HG03439 (cell line): ENCODE data around the gene SCD.
A peak's percentile ranks its signal among the peaks of the same experiment; 100 is the strongest.

Experiments used
- ATAC-seq: cut with Tn5 transposase; IDR thresholded peaks from one replicate; pipeline ENCODE4 v1.9.1; 2021; ENCODE audit warnings: mild to moderate bottlenecking, moderate library complexity; ENCODE audit not compliant: unreplicated experiment

The SCD gene

DNA sequence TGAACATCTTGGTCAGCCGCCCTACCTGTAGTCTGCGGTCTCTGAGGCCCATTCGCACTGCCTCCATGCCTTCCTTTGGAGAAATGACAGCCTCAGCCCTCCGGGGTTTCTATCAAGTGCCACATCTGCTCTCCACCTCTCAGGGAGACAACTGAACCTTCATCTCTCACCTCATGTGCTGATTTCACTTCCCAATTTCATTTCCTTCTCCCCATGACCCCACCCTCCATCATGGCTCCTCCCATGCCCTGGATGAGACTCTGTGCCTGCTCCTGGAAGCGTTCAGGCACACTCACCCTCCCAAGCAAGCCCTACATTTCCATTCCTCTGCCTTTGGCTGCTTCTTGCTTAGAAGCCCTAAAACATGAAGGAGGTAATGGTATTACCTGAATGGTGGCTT is 7.8 kb upstream of the SCD start:
- no peak for ATAC-seq

DNA sequence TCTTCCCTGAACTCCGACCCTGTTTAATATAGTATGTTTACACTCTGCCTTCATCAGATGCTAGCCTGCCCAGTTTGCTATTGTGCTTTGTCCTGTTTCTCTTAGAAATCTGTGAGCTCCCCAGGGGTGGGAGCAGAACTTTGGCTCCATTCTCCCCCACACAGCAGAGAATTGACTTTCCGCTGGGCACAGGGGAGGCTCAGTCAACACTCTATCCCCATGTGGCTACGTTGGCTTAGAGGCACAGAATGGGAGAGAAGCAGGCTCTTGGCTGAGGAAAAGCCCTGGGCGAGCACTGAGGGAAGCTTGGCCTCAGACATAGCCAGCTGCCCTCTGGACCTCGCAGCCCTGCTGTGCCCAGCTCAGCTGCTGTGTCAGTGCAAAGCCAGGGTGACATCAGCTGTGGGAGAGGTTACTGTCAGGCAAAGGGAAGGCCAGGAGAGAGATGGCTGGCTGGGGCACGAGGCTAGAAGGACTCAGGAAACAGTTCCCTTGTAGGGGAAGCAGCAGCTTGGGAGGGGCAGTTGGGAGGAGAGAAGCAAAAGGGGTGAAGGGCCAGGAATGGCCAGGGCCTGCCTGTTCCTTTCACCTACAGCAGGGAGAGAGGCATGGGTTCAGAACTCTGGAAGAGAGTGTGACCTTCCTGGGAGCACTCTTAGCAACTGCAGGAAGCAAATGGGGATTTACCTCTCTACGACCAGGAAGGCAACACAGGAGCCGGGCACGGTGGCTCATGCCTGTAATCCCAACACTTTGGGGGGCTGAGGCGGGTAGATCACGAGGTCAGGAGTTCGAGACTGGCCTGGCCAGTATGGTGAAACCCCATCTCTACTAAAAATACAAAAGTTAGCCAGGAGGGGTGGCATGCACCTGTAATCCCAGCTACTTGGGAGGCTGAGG is 5.8 kb upstream of the SCD start:
- ATAC-seq, result no peak

DNA sequence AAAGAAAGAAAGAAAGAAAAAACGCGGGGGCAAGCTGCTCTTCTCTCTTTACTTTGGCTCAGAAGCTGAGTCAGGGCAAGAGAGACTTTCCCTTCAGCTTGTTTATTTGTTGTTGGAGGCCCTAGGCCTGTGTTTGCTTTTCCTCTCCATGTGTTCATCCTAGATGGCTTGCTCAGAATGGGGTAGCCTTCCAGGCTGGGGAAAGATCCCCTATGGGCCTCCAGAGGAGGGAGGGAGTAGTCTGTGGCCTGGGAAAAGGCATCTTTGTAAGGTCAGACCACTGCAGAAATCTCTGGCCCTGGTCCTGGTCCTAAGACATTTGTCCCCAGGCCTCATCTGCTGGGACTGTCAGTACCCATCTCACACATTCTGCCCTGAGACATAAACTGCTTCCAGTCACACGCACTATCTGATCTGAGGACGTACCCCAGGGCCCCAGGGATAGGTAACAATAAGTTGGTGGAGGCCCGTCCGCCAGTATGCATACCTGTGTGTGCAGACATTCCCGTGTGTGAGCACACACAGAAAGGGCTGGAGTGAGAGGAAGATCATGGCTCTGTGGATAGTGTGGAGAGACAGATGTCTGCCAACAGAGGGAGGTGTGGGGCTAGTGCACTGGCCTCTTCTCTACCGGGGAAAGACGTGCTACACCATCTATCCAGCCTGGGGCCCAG is 4.9 kb upstream of the SCD start:
- ATAC-seq, result no peak

DNA sequence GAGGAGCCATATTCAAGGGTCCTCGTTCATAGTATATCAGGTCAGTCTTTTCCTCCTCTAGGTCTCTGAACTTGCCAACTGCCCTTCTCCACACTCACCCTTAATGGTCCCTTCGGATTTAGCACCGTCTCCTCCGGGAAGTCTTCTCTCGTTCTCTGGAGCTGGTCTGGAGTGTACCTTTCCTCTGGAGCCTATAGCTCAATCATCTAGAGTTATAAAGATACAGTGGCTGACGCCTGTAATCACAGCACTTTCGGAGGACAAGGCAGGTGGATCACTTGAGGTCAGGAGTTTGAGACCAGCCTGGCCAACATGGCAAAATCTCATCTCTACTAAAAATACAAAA is 4.4 kb upstream of the SCD start:
- no peak for ATAC-seq

DNA sequence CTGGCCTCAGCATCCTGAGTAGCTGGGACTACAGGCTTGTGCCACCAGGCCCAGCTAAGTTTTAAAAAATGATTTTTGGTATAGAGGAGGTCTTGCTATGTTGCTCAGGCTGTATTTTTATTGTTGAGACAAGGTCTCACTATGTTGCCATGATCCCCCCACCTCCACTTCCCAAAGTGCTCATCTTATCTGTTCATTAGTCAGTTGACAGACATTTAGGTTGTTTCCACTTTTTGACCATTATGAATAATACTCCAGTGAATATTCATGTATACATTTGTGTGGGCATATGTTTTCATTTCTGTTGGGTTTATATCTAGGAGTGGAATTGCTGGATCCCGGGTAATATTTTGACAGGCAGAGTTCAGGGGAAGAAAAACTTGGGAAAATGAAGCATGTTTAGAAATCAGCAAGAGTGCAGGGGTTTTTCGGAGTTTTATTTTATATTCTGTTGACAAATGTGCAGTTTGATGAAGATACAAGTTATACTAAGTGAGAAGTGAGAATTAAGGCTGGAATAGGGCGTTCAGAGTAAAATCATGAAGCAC is 2.7 kb upstream of the SCD start:
- ATAC-seq, result no peak

DNA sequence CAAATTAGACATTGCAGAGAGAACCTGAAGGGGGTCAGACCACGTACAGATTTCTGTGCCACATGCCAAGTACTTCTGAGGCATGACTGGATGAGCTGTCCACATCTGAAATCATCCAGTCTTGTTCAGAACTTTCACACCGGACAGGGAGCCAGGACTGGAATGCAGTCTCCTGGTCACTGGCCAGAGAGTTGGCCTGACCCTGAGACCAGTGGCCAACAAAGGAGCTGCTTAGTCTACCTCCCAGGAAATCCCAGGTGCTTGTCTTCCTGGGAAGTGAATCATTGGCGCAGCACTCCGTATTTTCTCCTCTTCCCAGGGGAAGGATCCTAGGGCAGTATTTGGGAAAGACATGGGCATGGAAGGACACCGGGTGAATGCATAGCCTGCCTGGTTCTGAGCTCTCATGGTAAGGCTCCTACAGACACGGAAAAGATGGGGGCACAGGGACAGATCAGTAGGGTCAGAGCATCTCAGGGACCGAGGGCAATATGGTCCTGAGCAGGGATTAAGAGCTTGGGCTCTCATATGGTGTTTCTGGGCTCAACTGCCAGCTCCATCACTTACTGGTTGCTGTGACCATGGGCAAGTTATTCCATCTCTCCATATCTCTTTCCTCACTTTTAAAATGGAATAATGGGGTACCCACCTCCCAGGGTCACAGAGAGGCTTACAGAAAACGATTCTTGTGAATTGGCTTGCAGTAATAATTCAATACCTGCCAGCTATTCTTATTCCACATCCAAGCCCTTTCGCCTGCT is 1.3 kb upstream of the SCD start:
- no peak for ATAC-seq

DNA sequence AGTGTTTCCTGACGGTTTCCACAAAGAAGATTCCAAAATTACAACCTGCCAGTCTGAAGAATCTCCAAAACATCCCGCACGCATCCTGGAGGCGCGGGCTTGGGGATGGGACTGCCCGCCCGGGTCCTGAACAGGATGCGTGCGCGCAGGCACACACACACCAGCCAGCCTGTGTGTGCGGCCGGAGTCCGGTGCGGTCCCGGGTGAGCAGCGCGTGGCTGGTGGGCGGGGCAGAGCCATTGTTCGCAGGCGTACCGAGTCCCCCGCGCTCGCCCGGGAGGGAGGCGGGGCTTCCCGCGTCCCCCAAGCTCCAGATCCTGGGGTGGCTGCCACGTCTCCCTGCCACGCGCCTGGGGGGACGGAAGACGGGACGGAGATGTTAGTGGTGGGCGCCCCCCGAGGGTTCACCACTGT is 675 bp upstream of the SCD start:
- peak; percentile 48 for ATAC-seq

DNA sequence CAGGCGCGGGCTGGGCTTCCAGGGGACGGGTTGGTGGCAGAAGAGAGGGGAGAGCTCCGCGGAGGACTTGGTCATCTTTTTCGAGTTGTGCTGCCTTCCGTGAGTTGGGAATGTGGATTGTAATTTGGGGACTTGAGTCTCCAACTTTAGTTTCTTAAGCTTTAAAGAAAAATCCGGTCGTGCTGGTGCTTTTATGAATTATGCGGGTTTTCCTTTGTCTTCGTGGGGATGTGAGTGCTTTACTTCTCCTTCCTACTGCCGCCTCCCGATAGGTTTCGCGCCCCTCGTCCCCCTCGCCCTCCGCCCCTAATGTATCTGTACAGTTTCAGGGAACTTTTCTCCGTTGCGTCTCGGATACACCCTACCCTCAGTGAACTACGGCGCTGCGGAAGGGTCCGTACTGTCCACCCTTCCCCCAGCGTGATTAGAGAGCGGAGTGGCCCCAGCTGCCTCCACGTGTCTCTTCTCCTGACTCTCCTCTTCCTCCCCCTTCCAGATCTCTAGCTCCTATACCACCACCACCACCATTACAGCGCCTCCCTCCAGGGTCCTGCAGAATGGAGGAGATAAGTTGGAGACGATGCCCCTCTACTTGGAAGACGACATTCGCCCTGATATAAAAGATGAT is 649 bp downstream of the SCD start:
- no peak for ATAC-seq

DNA sequence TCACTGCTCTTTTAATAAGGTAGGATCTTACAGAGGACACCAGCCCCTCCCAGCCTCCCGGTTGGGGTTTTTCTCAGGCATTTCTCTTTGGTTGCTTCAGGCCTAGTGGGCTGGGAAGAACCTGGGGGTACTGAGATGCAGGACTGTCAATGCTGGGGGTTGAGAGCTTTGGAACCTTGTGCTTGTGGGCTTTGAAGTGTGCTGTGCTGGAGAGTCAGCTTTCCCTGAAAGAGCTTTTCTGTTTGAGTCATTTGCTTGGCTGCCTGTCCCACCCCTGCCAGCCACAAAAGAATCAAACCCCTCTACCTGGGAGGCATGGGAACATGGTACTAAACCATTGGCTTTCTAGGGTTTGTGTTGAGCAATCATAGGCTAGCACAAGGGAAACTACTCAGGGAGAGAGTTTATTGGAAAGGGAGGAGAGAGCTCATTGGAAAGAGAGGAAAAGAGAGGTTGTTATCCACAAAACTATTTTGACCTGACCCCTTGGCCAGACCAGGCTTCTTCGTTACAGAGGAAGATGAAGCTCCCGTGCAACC is 1.4 kb downstream of the SCD start:
- ATAC-seq, result no peak

DNA sequence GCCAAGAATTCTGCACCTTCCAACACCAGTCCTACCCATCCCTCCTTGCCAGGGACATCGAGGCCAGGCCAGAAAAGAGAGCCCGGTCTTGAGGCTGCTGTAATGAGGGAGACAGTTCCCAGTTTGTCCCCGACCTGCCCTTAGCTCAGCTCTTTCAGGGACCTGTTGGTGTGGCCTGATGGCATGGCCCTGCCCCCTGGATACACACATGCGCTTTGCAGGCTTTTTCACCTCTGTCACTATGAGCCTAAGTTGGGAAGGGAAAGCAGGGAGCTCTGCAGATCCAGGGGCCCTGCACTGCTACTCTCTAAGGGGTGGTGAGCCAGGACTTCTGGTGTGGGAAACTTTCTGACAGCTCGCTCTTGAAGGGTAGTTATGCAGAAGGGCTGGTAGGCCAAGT is 2.1 kb downstream of the SCD start:
- no peak for ATAC-seq

DNA sequence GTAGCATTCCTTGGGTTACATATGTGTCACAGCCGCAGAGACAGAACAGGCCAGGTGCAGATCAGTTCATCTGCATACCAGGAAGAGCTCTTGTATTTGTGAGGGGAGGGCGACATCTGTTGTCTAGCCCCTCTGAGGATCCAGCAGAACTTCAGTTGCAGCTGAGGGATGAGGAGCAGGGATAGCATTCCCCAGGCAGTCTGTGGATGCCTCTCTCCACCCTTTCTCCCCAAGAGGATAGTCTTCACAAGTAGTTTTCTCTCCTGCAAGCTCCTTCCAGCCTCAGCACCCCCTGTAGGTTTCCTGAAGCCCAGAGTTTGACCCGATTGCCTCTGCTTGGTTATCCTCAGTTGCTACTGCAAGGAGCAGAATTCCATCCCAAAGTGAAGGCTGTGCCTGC is 2.6 kb downstream of the SCD start:
- no peak for ATAC-seq

DNA sequence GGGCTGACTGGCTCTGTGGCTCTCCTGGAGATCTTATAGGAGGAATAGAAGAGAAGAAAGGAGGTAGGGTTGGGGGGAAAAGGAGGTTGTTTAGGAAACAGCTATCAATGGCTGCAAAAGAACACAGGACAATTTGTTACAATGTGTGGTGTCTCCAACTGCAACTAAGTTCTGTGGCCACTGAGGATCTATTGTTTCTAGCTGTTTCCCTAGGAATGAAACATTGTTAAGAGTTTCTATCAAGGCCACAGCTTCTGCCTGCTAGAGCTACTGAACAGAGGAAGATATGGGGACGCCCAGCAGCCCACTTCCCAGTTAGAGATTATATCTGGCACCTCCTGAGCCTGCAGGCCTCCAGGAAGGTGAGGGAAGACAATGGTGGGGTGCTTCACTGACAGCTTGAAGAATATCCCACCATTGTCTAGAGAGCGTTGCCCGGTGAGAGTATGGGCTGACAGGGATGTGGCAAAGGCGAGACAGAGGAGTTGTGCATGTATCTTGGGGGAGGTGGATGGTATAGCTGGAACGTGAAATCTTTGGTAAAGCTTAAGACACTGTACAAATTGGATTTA is 4.0 kb downstream of the SCD start:
- ATAC-seq, result no peak

DNA sequence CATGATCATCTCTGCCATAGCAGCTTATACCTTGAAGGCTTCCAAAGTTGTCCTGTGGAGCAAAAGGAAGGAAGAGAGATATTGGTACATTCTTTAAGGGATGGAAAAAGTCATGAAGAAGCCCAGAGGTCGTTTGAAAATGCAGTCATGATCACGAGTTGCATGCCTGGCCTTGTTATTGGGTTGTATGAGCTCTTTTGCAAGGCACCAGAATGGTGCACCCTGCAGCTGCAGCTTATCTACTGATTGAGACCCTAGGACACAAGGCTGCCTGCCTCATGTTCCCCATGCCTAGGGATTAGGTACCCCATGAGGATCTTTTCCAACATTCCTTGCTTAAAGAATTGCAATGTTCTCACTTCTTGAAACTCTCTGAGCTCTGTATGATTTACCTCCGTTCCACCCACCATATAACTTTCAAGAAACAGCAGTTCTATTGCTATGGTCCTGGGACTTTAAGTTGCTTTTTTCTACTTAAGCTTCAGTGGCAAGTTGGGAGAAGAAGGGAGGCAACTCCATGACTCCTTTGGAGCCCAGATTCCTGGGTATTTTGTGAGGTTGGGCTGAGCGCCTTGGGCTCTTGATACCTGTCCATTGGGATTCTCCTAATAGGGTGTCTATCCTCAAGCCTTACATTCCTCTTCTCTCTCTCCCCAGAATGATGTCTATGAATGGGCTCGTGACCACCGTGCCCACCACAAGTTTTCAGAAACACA is 6.9 kb downstream of the SCD start:
- no peak for ATAC-seq

DNA sequence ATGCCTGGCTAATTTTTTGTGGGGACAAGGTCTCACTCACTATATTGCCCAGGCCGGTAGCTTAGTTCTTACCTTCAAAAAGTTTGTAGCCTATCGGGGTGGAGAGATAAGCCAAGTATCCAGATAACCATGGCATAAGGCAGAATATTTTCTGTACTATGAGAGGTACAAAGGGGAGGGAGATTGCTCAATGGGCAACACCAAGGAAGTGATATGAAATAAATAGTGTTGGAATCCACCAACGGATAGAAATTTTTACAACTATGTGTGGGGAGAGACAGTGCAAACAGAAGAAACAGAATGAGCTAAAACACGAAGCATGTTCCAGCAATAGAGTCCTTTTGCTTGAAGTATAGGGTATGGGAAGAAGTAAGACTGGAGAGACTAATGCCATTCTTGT is 8.1 kb downstream of the SCD start:
- no peak for ATAC-seq

DNA sequence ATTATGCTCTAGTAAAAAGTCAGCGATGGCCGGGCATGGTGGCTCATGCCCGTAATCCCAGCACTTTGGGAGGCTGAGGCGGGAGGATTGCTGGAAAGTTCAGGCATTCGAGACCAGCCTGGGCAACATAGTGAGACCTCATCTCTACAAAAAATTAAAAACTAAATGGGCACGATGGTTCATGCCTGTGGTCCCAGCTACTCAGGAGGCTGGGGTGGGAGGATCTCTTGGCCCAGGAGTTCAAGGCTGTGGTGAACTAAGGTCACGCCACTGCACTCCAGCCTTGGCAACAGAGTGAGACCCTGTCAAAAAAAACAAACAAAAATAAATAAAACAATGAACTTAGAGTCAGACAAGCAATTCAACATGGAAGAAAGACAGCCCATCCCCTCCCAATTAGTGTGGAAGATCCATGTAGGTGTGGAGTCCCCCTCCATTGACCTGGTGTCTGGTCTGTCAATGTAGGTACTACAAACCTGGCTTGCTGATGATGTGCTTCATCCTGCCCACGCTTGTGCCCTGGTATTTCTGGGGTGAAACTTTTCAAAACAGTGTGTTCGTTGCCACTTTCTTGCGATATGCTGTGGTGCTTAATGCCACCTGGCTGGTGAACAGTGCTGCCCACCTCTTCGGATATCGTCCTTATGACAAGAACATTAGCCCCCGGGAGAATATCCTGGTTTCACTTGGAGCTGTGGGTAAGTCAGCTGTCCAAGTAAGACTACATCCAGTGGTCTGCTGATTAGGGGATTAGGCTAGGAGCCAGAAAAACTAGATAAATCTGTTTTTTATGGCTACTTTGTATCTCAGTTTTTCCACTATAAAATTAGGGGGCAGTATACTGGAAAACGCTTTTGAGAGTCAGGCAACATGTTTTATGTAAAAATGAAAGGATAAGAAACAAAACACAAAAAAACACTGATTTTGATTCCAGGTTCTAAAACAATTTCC is 9.3 kb downstream of the SCD start:
- no peak for ATAC-seq

DNA sequence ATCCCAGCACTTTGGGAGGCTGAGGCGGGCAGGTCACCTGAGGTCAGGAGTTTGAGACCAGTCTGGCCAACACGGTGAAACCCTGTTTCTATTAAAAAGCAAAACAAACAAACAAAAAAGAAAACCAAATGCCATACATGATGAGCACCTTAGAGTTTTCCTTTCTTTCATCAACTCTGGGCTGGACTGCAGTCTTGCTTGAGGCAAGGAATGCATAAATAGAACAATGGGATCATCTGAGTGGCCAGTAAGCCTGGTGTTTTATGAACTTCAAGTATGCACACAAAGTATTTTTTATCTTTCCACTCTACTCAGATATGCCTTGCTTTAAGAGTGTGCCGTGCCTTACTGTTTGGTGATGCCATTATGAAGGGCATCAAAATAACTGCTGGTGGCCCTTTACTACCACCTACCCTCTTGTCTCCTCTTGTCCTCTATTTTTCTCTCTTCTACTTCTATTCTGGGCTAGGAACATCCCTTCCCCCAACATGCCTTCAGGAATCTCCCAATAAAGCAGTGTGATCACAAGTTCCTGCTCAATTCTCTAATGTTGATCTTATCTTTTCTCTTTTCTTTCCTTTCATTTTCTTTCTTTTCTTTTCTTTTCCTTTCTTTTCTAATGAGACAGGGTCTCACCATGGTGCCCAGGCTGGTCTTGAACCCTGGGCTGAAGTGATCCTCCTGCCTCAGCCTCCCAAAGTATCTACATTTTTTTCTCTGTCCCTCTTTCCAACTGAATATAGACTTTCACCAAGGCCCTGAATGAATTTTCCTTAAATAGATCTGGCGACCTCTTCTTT is 10.2 kb downstream of the SCD start:
- no peak for ATAC-seq

DNA sequence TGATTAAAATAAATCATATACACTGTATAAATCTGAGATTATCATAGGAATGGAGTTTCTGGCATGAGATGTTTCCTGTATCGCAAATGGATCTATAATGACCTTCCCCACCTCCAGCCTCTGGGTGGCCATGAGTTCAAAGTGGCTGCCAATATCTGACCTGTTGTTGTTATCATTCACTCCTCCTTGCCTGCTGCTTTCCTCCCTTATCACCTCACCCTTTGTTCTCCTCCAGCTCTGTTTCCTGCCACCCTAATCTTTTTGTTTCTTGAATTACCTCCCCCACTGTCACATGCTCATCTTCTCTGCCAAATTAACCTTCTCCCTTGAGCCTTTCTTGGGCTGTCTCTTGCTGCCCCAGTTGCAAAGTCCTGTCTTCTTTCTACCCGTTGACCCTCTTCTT is 12.0 kb downstream of the SCD start:
- no peak for ATAC-seq
